Endothelial cell of umbilical vein (primary cell): Measurements from ENCODE around the gene PIK3AP1. TPM values are rescaled to one million over a fixed set of nuclear protein-coding genes. Genes with fewer than 3 reads are reported as not detected.

Experiments
- BruUV-seq: library from RNA; stranded (reverse); fragments of 400-500 nt; replicated peaks from 2 replicates; lab custom pipeline; 2021; lab: Mats Ljungman, UMichigan
- CTCF ChIA-PET: fragments of 300-600, 350-600 bp; sonication (Branson Sonifier 250); formaldehyde crosslinking; loops from one replicate; lab custom pipeline; 2021; ENCODE audit warnings: antibody characterized with exemption, inconsistent platforms; lab: Charles Lee
- POLR2A ChIA-PET: fragments of 300-600, 350-600 bp; sonication (Branson Sonifier 250); formaldehyde crosslinking; loops from one replicate; lab custom pipeline; 2021; ENCODE audit warnings: antibody characterized with exemption, inconsistent platforms; lab: Charles Lee
- DNase-seq: peaks from one replicate; pipeline ENCODE4 v3.0.0-alpha.2; 2011; ENCODE audit warnings: low read depth, low spot score
- FAIRE-seq: peaks from 2 replicates; lab custom pipeline; 2011; peaks lifted over from hg19 to GRCh38; lab: Jason Lieb, UNC
- H2AFZ ChIP-seq: 2 replicates; pipeline ENCODE4 v1.6.0; 2012; ENCODE audit warnings: low read depth, low read length, control low read depth, inconsistent platforms
- H3K27ac ChIP-seq: 2 replicates; pipeline ENCODE4 v1.5.1; 2011; ENCODE audit warnings: low read depth, mild to moderate bottlenecking, control low read depth, low read length, moderate library complexity; ENCODE audit not compliant: insufficient read depth
- H3K27me3 ChIP-seq, 2 experiments: 2 replicates each; pipeline versions ENCODE4 v1.6.0 to v1.6.1; 2011; ENCODE audit warnings: low read length in 2 of 2, mixed read lengths in 1 of 2; ENCODE audit not compliant: control insufficient read depth in 2 of 2, insufficient read depth in 2 of 2
- H3K36me3 ChIP-seq, 2 experiments: 2 replicates in 1 of 2; 3 replicates in 1 of 2; pipeline ENCODE4 v1.5.1; 2011; ENCODE audit warnings: low read length in 2 of 2, mild to moderate bottlenecking in 1 of 2, moderate library complexity in 1 of 2; ENCODE audit not compliant: control insufficient read depth in 2 of 2, insufficient read depth in 2 of 2; ENCODE audit errors: extremely low read depth in 1 of 2
- H3K4me1 ChIP-seq: 3 replicates; pipeline ENCODE4 v1.5.1; 2011; ENCODE audit warnings: mild to moderate bottlenecking, low read length; ENCODE audit not compliant: control insufficient read depth, insufficient read depth; ENCODE audit errors: extremely low read depth
- H3K4me2 ChIP-seq: 2 replicates; pipeline ENCODE4 v1.6.1; 2011; ENCODE audit warnings: low read length, control low read depth, mixed read lengths; ENCODE audit not compliant: insufficient read depth
- H3K4me3 ChIP-seq, 3 experiments: fragments of 200-600 bp in 1 of 3; sonication (generic), shearing (Covaris generic) in 1 of 3; replicated peaks in 1 of 3; 2 replicates each; pipeline ENCODE4 v1.5.1; 2011 to 2016; ENCODE audit warnings: control low read depth in 3 of 3, low read length in 3 of 3, mild to moderate bottlenecking in 2 of 3, inconsistent platforms in 1 of 3, low read depth in 1 of 3, moderate library complexity in 1 of 3; ENCODE audit not compliant: insufficient read depth in 1 of 3
- H3K79me2 ChIP-seq: 2 replicates; pipeline ENCODE4 v1.6.0; 2012; ENCODE audit warnings: low read length, inconsistent platforms; ENCODE audit not compliant: control insufficient read depth, insufficient read depth
- H3K9ac ChIP-seq: replicated peaks from 2 replicates; pipeline ENCODE3; 2011; ENCODE audit warnings: low read length, control low read depth; ENCODE audit not compliant: insufficient read depth; ENCODE audit errors: extremely low read depth
- H3K9me1 ChIP-seq: replicated peaks from 3 replicates; pipeline ENCODE4 v1.6.0; 2011; ENCODE audit warnings: mild to moderate bottlenecking, low read length; ENCODE audit not compliant: control insufficient read depth, insufficient read depth; ENCODE audit errors: extremely low read depth
- H3K9me3 ChIP-seq: replicated peaks from 2 replicates; pipeline ENCODE4 v1.5.1; 2012; ENCODE audit warnings: low read length, inconsistent platforms; ENCODE audit not compliant: control insufficient read depth, insufficient read depth
- H4K20me1 ChIP-seq: replicated peaks from 2 replicates; pipeline ENCODE3; 2011; ENCODE audit warnings: mild to moderate bottlenecking, low read length; ENCODE audit not compliant: control insufficient read depth, insufficient read depth; ENCODE audit errors: extremely low read depth
- CTCF ChIP-seq, 2 donors: IDR thresholded peaks; 1 replicate in 1 of 2; 2 replicates in 1 of 2; pipeline ENCODE4 v1.5.1; 2011; ENCODE audit warnings: low read length in 2 of 2, mild to moderate bottlenecking in 2 of 2, moderate library complexity in 2 of 2, control low read depth in 1 of 2, inconsistent platforms in 1 of 2, low read depth in 1 of 2; ENCODE audit not compliant: insufficient read depth in 1 of 2; ENCODE audit errors: extremely low read depth in 1 of 2
- EZH2 ChIP-seq: IDR thresholded peaks from 2 replicates; pipeline ENCODE4 v1.6.1; 2012; ENCODE audit warnings: borderline replicate concordance, low read depth, mild to moderate bottlenecking, moderate library complexity, low read length, inconsistent platforms; ENCODE audit not compliant: severe bottlenecking
- FOS ChIP-seq: IDR thresholded peaks from 2 replicates; pipeline ENCODE4 v1.6.1; 2011; ENCODE audit warnings: mild to moderate bottlenecking, low read length, moderate library complexity, borderline replicate concordance; ENCODE audit not compliant: insufficient read depth
- GATA2 ChIP-seq: IDR thresholded peaks from 2 replicates; pipeline ENCODE4 v1.7.0; 2011; ENCODE audit warnings: low read depth, mild to moderate bottlenecking, moderate library complexity, mixed read lengths, low read length; ENCODE audit not compliant: insufficient read length, insufficient read depth
- JUN ChIP-seq: IDR thresholded peaks from 2 replicates; pipeline ENCODE4 v1.6.1; 2011; ENCODE audit warnings: borderline replicate concordance, low read depth; ENCODE audit not compliant: insufficient read length, insufficient read depth
- MAX ChIP-seq: IDR thresholded peaks from 2 replicates; pipeline ENCODE4 v1.6.1; 2011; ENCODE audit not compliant: insufficient read depth, insufficient read length
- MYC ChIP-seq: IDR thresholded peaks from one replicate; pipeline ENCODE4 v1.6.1; 2011; ENCODE audit warnings: mild to moderate bottlenecking, low read depth, low read length
- POLR2A ChIP-seq: IDR thresholded peaks from 2 replicates; pipeline ENCODE4 v1.6.1; 2012; ENCODE audit warnings: low read depth, mild to moderate bottlenecking, control low read depth, low read length
- POLR2AphosphoS5 ChIP-seq: IDR thresholded peaks from 2 replicates; pipeline ENCODE4 v1.6.1; 2012; ENCODE audit warnings: low read depth, mild to moderate bottlenecking, control low read depth, low read length, moderate library complexity; ENCODE audit not compliant: insufficient read depth
- dilution Hi-C: fragments of 300-500 bp; cut with MboI; formaldehyde crosslinking; loops from one replicate; pipeline ENCODE4 v1.15.0; 2019; ENCODE audit warnings: low sequenced_read_pairs; ENCODE audit not compliant: extremely low pct_ligation_motif_present
- intact Hi-C: fragments of 100-400 bp; cut with micrococcal nuclease; formaldehyde crosslinking; loops from one replicate; pipeline ENCODE4 v1.10.0; 2022
- polyA plus RNA-seq, 4 experiments: library from polyadenylated mRNA; depleted of rRNA in 3 of 4; stranded (reverse) in 3 of 4; unstranded in 1 of 4; fragments of >200 nt; gene quantifications; 2 replicates each; pipeline versions ENCODE4 v1.2.1 to v1.2.3, GENCODE V29; 2011 to 2012; ENCODE audit warnings: missing spikeins in 1 of 4
- total RNA-seq: library from RNA; stranded (reverse); gene quantifications from 2 replicates; pipeline ENCODE4 v1.2.3, GENCODE V29; 2021

Gene PIK3AP1
- total and polyA plus RNA-seq, 2 donors (not counting 3 experiments of a cell fraction or from before 2014, with no cell fraction given) = 0.04 TPM; not detected in 1

- Histone ChIP-seq H3K4me3 (no peak overlapping the region), H2AFZ (no peak overlapping the region), H4K20me1 (no peaks in the 10 kb centered on the region), H3K36me3 (no peaks in the 10 kb centered on the region), H3K4me1 (no peaks in the 10 kb centered on the region), H3K27me3 (no peaks in the 10 kb centered on the region), H3K4me2 (no peak overlapping the region), H3K27ac (no peak overlapping the region), H3K9me3 (no peaks in the 10 kb centered on the region), H3K79me2 (no peaks in the 10 kb centered on the region), H3K9me1 (no peaks in the 10 kb centered on the region), H3K9ac (no peak overlapping the region)
- POLR2A ChIA-PET = no interaction called here
- FAIRE-seq (no peak), DNase-seq (no peak)
- intact Hi-C loops (no loop called here), dilution Hi-C loops (no loop called here)
- no peak for TF ChIP-seq POLR2A
- no peak for TF ChIP-seq EZH2
- TF ChIP-seq MYC = no peak
- TF ChIP-seq POLR2AphosphoS5 = no peak
- no peak for TF ChIP-seq MAX
- CTCF ChIA-PET = no interaction called here
- no TSS peak for BruUV-seq
Observed at GRCh38 chr10:96666741-96667140, 53.6 kb downstream of the PIK3AP1 start.

- Histone ChIP-seq H3K4me1 (no peaks in the 10 kb centered on the region), H3K9ac (no peak overlapping the region), H3K79me2 (no peaks in the 10 kb centered on the region), H4K20me1 (no peaks in the 10 kb centered on the region), H3K9me3 (no peaks in the 10 kb centered on the region), H3K36me3 (no peaks in the 10 kb centered on the region), H3K27me3 (no peaks in the 10 kb centered on the region), H3K4me2 (no peak overlapping the region), H3K4me3 (no peak overlapping the region), H3K9me1 (no peaks in the 10 kb centered on the region), H3K27ac (no peak overlapping the region), H2AFZ (no peak overlapping the region)
- no peak for DNase-seq
- POLR2A ChIA-PET = no interaction called here
- no peak for FAIRE-seq
- CTCF ChIA-PET = no interaction called here
- intact Hi-C loops (no loop called here), dilution Hi-C loops (no loop called here)
- BruUV-seq = no TSS peak
- TF ChIP-seq MAX = no peak
- no peak for TF ChIP-seq EZH2
- no peak for TF ChIP-seq MYC
- no peak for TF ChIP-seq JUN
- TF ChIP-seq POLR2A = no peak
- TF ChIP-seq FOS = no peak
- no peak for TF ChIP-seq GATA2
- no peak for TF ChIP-seq POLR2AphosphoS5
- no peak for TF ChIP-seq CTCF (IDR thresholded peaks at IDR 0.05; ENCODE audit: extremely low read depth in 1 of 2, insufficient read depth in 1 of 2, low read depth in 1 of 2, low read length in 2 of 2)
Observed at GRCh38 chr10:96665306-96665705, 55.0 kb downstream of the PIK3AP1 start.
